ENCODE data around the gene TIGD4.

DNA sequence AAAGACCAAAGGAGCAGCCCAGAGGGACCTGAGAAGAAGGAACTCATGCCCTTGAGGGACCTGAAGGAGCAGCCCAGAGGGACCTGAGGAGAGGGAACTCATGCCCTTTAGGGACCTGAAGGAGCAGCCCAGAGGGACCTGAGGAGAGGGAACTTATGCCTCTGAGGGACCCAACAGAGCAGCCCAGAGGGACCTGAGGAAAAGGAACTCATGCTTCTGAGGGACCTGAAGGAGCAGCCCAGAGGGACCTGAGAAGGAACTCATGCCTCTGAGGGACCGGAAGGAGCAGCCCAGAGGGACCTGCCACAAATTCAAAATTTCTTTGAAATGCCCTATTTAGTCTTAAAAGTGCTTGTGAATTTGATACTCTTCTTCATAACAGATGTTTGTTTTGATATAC is 51.2 kb downstream of the TIGD4 start:
- TF ChIP-seq POLR2AphosphoS5 (IDR thresholded peaks at IDR 0.05; ENCODE audit: low read depth, low read length) (no peak), CTCF (IDR thresholded peaks at IDR 0.05; ENCODE audit: control extremely low read depth in 1 of 3, insufficient read depth in 1 of 3, low read depth in 1 of 3, low read length in 3 of 3) (no peak), BACH1 (IDR thresholded peaks at IDR 0.05; ENCODE audit: low read length) (no peak), GTF2F1 (IDR thresholded peaks at IDR 0.05; ENCODE audit: borderline replicate concordance, low read depth, low read length) (no peak), POLR2A (IDR thresholded peaks at IDR 0.05; ENCODE audit: control extremely low read depth in 1 of 2, low read depth in 2 of 2, low read length in 2 of 2) (no peak), SRF (IDR thresholded peaks at IDR 0.05; ENCODE audit: low read depth, low read length) (no peak)
- TF ChIP-seq, protein P1, sequence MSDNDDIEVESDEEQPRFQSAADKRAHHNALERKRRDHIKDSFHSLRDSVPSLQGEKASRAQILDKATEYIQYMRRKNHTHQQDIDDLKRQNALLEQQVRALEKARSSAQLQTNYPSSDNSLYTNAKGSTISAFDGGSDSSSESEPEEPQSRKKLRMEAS (IDR thresholded peaks at IDR 0.05), result no peak
